ENCODE results near the gene NAGA.

Gene NAGA

GRCh38 chr22:42080287-42080686, 9.7 kb upstream of the NAGA start:
- Histone ChIP-seq H3K27ac (ENCODE audit: low read depth, low read length) (peak overlapping the region; percentile 73), H4K20me1 (ENCODE audit: control insufficient read depth, insufficient read depth, low read depth, low read length) (no peaks in the 10 kb centered on the region), H3K9me2 (replicated peaks; ENCODE audit: control insufficient read depth, low read length) (no peaks in the 10 kb centered on the region), H3K79me2 (ENCODE audit: control insufficient read depth, low read length) (peaks cover 52% of the 10 kb centered on the region), H3K36me3 (ENCODE audit: control insufficient read depth, low read length) (peaks cover 41% of the 10 kb centered on the region), H3F3A (ENCODE audit: control insufficient read depth, insufficient read depth) (peaks cover 9% of the 10 kb centered on the region; the same call in 1 of the 2 replicates), H3K4me3 (ENCODE audit: low read length) (peak overlapping the region; percentile 95), H3K9me3 (ENCODE audit: control insufficient read depth, insufficient read depth, low read length) (no peaks in the 10 kb centered on the region), H3K4me2 (ENCODE audit: low read length) (peak overlapping the region; percentile 90), H3K4me1 (ENCODE audit: control insufficient read depth, low read length) (peaks cover 21% of the 10 kb centered on the region), H3K27me3 (ENCODE audit: control insufficient read depth, low read length) (no peaks in the 10 kb centered on the region)
- TF ChIP-seq EZH2phosphoT487 (IDR thresholded peaks at IDR 0.05; ENCODE audit: borderline replicate concordance, low read length) (no peak), CTCF (IDR thresholded peaks at IDR 0.05; ENCODE audit: low read depth, low read length, poor library complexity, severe bottlenecking) (no peak)

- peak within 1 kb of the TSS; percentile 90 for H3K4me2 ChIP-seq (ENCODE audit: low read length)
These were observed 9.0 kb upstream of the NAGA start, which contains the start of gene SMDT1 for GRCh38 chr22:42079319-42080251. Gene SMDT1, plus strand, starts transcription at chr22:42079700. Its CDS starts 69 bp downstream, at chr22:42079769.

GRCh38 chr22:42078469-42079318, 8.1 kb upstream of the NAGA start:
- H3K36me3 ChIP-seq (ENCODE audit: control insufficient read depth, low read length) = peaks cover 27% of the 10 kb centered on the region
- H3K79me2 ChIP-seq (ENCODE audit: control insufficient read depth, low read length) = peaks cover 39% of the 10 kb centered on the region
- peak overlapping the region; percentile 95 for H3K4me3 ChIP-seq (ENCODE audit: low read length)
- no peaks in the 10 kb centered on the region for H3K9me3 ChIP-seq (ENCODE audit: control insufficient read depth, insufficient read depth, low read length)
- no peak for TF ChIP-seq CTCF (IDR thresholded peaks at IDR 0.05; ENCODE audit: low read depth, low read length, poor library complexity, severe bottlenecking)
- no peak for TF ChIP-seq EZH2phosphoT487 (IDR thresholded peaks at IDR 0.05; ENCODE audit: borderline replicate concordance, low read length)
- no peaks in the 10 kb centered on the region for H3K27me3 ChIP-seq (ENCODE audit: control insufficient read depth, low read length)
- 0 out of 2 replicates have a peak, but pooled peaks cover 6% of the 10 kb centered on the region for H3F3A ChIP-seq (ENCODE audit: control insufficient read depth, insufficient read depth)
- peaks cover 35% of the 10 kb centered on the region for H3K4me1 ChIP-seq (ENCODE audit: control insufficient read depth, low read length)
- no peaks in the 10 kb centered on the region for H3K9me2 ChIP-seq (replicated peaks; ENCODE audit: control insufficient read depth, low read length)
- H3K4me2 ChIP-seq (ENCODE audit: low read length) = peak overlapping the region; percentile 90
- no peaks in the 10 kb centered on the region for H4K20me1 ChIP-seq (ENCODE audit: control insufficient read depth, insufficient read depth, low read depth, low read length)
- peak overlapping the region; percentile 73 for H3K27ac ChIP-seq (ENCODE audit: low read depth, low read length)

More at GRCh38 chr22:42079319-42080251, 9.0 kb upstream of the NAGA start, which contains the start of gene SMDT1:
- H3K36me3 ChIP-seq (ENCODE audit: control insufficient read depth, low read length) = peaks cover 34% of the 10 kb centered on the region
- H3K4me1 ChIP-seq (ENCODE audit: control insufficient read depth, low read length) = peaks cover 26% of the 10 kb centered on the region
- H3K9me2 ChIP-seq (replicated peaks; ENCODE audit: control insufficient read depth, low read length) = no peaks in the 10 kb centered on the region
- H3K27me3 ChIP-seq (ENCODE audit: control insufficient read depth, low read length) = no peaks in the 10 kb centered on the region
- H4K20me1 ChIP-seq (ENCODE audit: control insufficient read depth, insufficient read depth, low read depth, low read length) = no peaks in the 10 kb centered on the region
- H3K27ac ChIP-seq (ENCODE audit: low read depth, low read length) = peak within 1 kb of the TSS; percentile 73
- no peaks in the 10 kb centered on the region for H3K9me3 ChIP-seq (ENCODE audit: control insufficient read depth, insufficient read depth, low read length)
- H3K79me2 ChIP-seq (ENCODE audit: control insufficient read depth, low read length) = peaks cover 45% of the 10 kb centered on the region
- H3F3A ChIP-seq (ENCODE audit: control insufficient read depth, insufficient read depth) = 0 out of 2 replicates have a peak, but pooled peaks cover 8% of the 10 kb centered on the region
- TF ChIP-seq EZH2phosphoT487 (IDR thresholded peaks at IDR 0.05; ENCODE audit: borderline replicate concordance, low read length) (no peak), CTCF (IDR thresholded peaks at IDR 0.05; ENCODE audit: low read depth, low read length, poor library complexity, severe bottlenecking) (no peak)
- peak within 1 kb of the TSS; percentile 95 for H3K4me3 ChIP-seq (ENCODE audit: low read length)

All from DOHH2 (cell line).